ENCODE data around the gene DARS2. TPM values are rescaled to one million over a fixed set of nuclear protein-coding genes. Genes with fewer than 3 reads are reported as not detected.

The DARS2 gene
- total and polyA plus RNA-seq, 2 of the 4 experiments (the other 2 are of a cell fraction): 14.8 to 18.8 TPM

- DNase-seq (no peak), ATAC-seq (ENCODE audit: low read depth) (no peak)
- H3K27ac ChIP-seq (ENCODE audit: insufficient read depth, low read length): no peak overlapping the region
- H3K18ac ChIP-seq (ENCODE audit: low read depth, low read length): no peak overlapping the region
- no TSS peak for BruUV-seq (replicated peaks)
- in situ Hi-C loops (cut with MboI; ENCODE audit: low sequenced_read_pairs): loop anchor here (10.0 kb wide), 2 partner anchors 387 to 1077 kb away; no protein-coding TSS in a partner anchor
- 100% methylated on average over 2 of the region's 4 CpGs; no CpG with 5 or more reads in 1 of the 2 experiments for WGBS, 2 experiments (ENCODE audit: extremely low coverage in 2 of 2, insufficient read length in 1 of 2)
- no peak overlapping the region for H3K9ac ChIP-seq (ENCODE audit: low read depth, low read length)
- CTCF ChIA-PET: no interaction called here
- H2BK5ac ChIP-seq (ENCODE audit: low read depth, low read length, poor library complexity, severe bottlenecking): no peak overlapping the region
- H3K9me1 ChIP-seq (ENCODE audit: insufficient read depth, low read length): no peaks in the 10 kb centered on the region
- 0 out of 2 replicates have a peak, but pooled peaks cover 2% of the 10 kb centered on the region for H3K36me3 ChIP-seq (ENCODE audit: control insufficient read depth, insufficient read depth, low read length)
- H4K20me1 ChIP-seq (ENCODE audit: insufficient read depth, low read length): no peaks in the 10 kb centered on the region
- peaks cover 2% of the 10 kb centered on the region; the same call in 1 of the 2 replicates for H3K4me1 ChIP-seq (ENCODE audit: control insufficient read depth, insufficient read depth, low read length)
- no peak overlapping the region for H4K8ac ChIP-seq (ENCODE audit: low read depth in 2 of 2, low read length in 2 of 2)
- no peak overlapping the region for H4K5ac ChIP-seq (ENCODE audit: low read depth, low read length)
- no peak overlapping the region; the same call in 1 of the 2 replicates for H3K23ac ChIP-seq (ENCODE audit: low read depth, low read length)
- intact Hi-C loops (cut with micrococcal nuclease): loop anchor here (5.0 kb wide), 1 partner anchor 614 kb away; the partner anchor contains the start of gene TNFSF4
- no peaks in the 10 kb centered on the region for H3K9me3 ChIP-seq (ENCODE audit: control insufficient read depth, insufficient read depth, low read length)
- H3K4ac ChIP-seq (ENCODE audit: low read depth, low read length): no peak overlapping the region
- TF ChIP-seq SMC3 (IDR thresholded peaks at IDR 0.05; ENCODE audit: low read depth, low read length) (no peak), FOS (IDR thresholded peaks at IDR 0.05; ENCODE audit: low read depth, low read length) (no peak), MAFK (IDR thresholded peaks at IDR 0.05; ENCODE audit: low read depth, low read length) (no peak), NFE2L2 (IDR thresholded peaks at IDR 0.05; ENCODE audit: low read depth, low read length) (no peak), MAZ (IDR thresholded peaks at IDR 0.05; ENCODE audit: borderline replicate concordance, low read depth, low read length) (no peak), RAD21 (IDR thresholded peaks at IDR 0.05; ENCODE audit: low read length) (no peak), CEBPB (IDR thresholded peaks at IDR 0.05; ENCODE audit: low read depth, low read length) (no peak), CHD1 (IDR thresholded peaks at IDR 0.05; ENCODE audit: low read depth, low read length) (no peak), POLR2A (IDR thresholded peaks at IDR 0.05; ENCODE audit: low read depth, low read length) (no peak), RFX5 (IDR thresholded peaks at IDR 0.05; ENCODE audit: low read depth, low read length) (no peak), RCOR1 (IDR thresholded peaks at IDR 0.05; ENCODE audit: insufficient replicate concordance, low read length) (no peak), ELK1 (IDR thresholded peaks at IDR 0.05; ENCODE audit: borderline replicate concordance, low read depth, low read length) (no peak), BHLHE40 (IDR thresholded peaks at IDR 0.05; ENCODE audit: low read depth, low read length) (no peak)
- TF ChIP-seq, protein P1, sequence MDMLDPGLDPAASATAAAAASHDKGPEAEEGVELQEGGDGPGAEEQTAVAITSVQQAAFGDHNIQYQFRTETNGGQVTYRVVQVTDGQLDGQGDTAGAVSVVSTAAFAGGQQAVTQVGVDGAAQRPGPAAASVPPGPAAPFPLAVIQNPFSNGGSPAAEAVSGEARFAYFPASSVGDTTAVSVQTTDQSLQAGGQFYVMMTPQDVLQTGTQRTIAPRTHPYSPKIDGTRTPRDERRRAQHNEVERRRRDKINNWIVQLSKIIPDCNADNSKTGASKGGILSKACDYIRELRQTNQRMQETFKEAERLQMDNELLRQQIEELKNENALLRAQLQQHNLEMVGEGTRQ (IDR thresholded peaks at IDR 0.05; ENCODE audit: low read depth, low read length): no peak
- H3K56ac ChIP-seq (ENCODE audit: extremely low read depth, insufficient read depth, low read length): no peak overlapping the region
- no peak overlapping the region for H2AK9ac ChIP-seq (replicated peaks; ENCODE audit: low read depth, low read length, poor library complexity)
- H3K4me2 ChIP-seq (ENCODE audit: low read depth, low read length): no peak overlapping the region
- H3K27me3 ChIP-seq (ENCODE audit: control insufficient read depth, insufficient read depth, low read length): no peaks in the 10 kb centered on the region
- no peak overlapping the region for H2AK5ac ChIP-seq (ENCODE audit: low read depth, low read length)
- H4K91ac ChIP-seq (ENCODE audit: insufficient read depth, low read depth, low read length): no peak overlapping the region
- dilution Hi-C loops (cut with HindIII; ENCODE audit: low sequenced_read_pairs, unreplicated experiment): no loop called here
- H2BK15ac ChIP-seq (ENCODE audit: low read depth, low read length): no peak overlapping the region
- H2BK120ac ChIP-seq (ENCODE audit: low read depth, low read length): no peak overlapping the region
- H3K4me3 ChIP-seq (ENCODE audit: insufficient read depth, low read depth, low read length): no peak overlapping the region
- POLR2A ChIA-PET (ENCODE audit: unreplicated experiment): no interaction called here
- H3K14ac ChIP-seq (replicated peaks; ENCODE audit: low read depth, low read length): no peak overlapping the region
- peaks cover 17 to 36% of the 10 kb centered on the region in 2 experiments for H3K79me1 ChIP-seq (ENCODE audit: low read depth in 1 of 2, low read length in 2 of 2)
- H2BK20ac ChIP-seq (ENCODE audit: low read depth, low read length): no peak overlapping the region
- no peak overlapping the region for H2AFZ ChIP-seq (replicated peaks; ENCODE audit: low read length, poor library complexity)
Observed at GRCh38 chr1:173821680-173822079, 2.8 kb upstream of the DARS2 start.
